GM19324 (cell line): Measurements from ENCODE around the gene BCL11A.

Source experiments
- ATAC-seq: cut with Tn5 transposase; IDR thresholded peaks from one replicate; pipeline ENCODE4 v1.9.1; 2021; ENCODE audit warnings: mild to moderate bottlenecking, moderate library complexity; ENCODE audit not compliant: unreplicated experiment, low FRiP score

The BCL11A gene

GRCh38 chr2:60490441-60490840 lies 63.0 kb downstream of the BCL11A start:
- ATAC-seq: no peak

GRCh38 chr2:60489289-60489688 lies 64.2 kb downstream of the BCL11A start:
- no peak for ATAC-seq

- ATAC-seq: no peak
Measured at GRCh38 chr2:60488291-60488690, 65.2 kb downstream of the BCL11A start.

- ATAC-seq: no peak
Measured at GRCh38 chr2:60487174-60487573, 66.3 kb downstream of the BCL11A start.

- ATAC-seq: no peak
Measured at GRCh38 chr2:60486551-60486950, 66.9 kb downstream of the BCL11A start.

- ATAC-seq: no peak
Measured at GRCh38 chr2:60486067-60486466, 67.4 kb downstream of the BCL11A start.

- ATAC-seq: no peak
Measured at GRCh38 chr2:60485550-60485949, 67.9 kb downstream of the BCL11A start.

- ATAC-seq: no peak
Measured at GRCh38 chr2:60485055-60485454, 68.4 kb downstream of the BCL11A start.

GRCh38 chr2:60484133-60484645 lies 69.3 kb downstream of the BCL11A start:
- no peak for ATAC-seq

GRCh38 chr2:60483401-60483800 lies 70.1 kb downstream of the BCL11A start:
- no peak for ATAC-seq

GRCh38 chr2:60482222-60482621 lies 71.2 kb downstream of the BCL11A start:
- ATAC-seq: no peak

GRCh38 chr2:60481257-60481656 lies 72.2 kb downstream of the BCL11A start:
- ATAC-seq: no peak

GRCh38 chr2:60480089-60480773 lies 73.2 kb downstream of the BCL11A start:
- ATAC-seq: no peak

- no peak for ATAC-seq
Measured at GRCh38 chr2:60479226-60480088, 74.0 kb downstream of the BCL11A start.

GRCh38 chr2:60478660-60479059 lies 74.8 kb downstream of the BCL11A start:
- no peak for ATAC-seq

GRCh38 chr2:60476206-60476954 lies 77.1 kb downstream of the BCL11A start:
- ATAC-seq: no peak

GRCh38 chr2:60475123-60475830 lies 78.2 kb downstream of the BCL11A start:
- ATAC-seq: no peak

GRCh38 chr2:60474301-60474700 lies 79.2 kb downstream of the BCL11A start:
- no peak for ATAC-seq

GRCh38 chr2:60473546-60473945 lies 79.9 kb downstream of the BCL11A start:
- no peak for ATAC-seq

GRCh38 chr2:60472663-60473289 lies 80.7 kb downstream of the BCL11A start:
- ATAC-seq: no peak
